Measurements from ENCODE around the gene ADSS1.

Gene ADSS1

GRCh38 chr14:104721505-104722431 lies 2.3 kb upstream of the ADSS1 start:
- Histone ChIP-seq H4K5ac (ENCODE audit: low read length) (no peak overlapping the region), H3K18ac (ENCODE audit: low read length) (no peak overlapping the region), H3K27me3 (ENCODE audit: insufficient read depth, low read length, poor library complexity) (no peaks in the 10 kb centered on the region), H3K4me3 (ENCODE audit: low read length) (no peak overlapping the region), H3K4me1 (ENCODE audit: control insufficient read depth, low read depth, low read length) (no peaks in the 10 kb centered on the region), H2AK5ac (ENCODE audit: low read length) (no peak overlapping the region), H3K56ac (ENCODE audit: low read length) (no peak overlapping the region), H3K79me1 (ENCODE audit: low read length) (no peaks in the 10 kb centered on the region), H3K23ac (ENCODE audit: low read length) (no peak overlapping the region), H2BK5ac (ENCODE audit: low read length) (no peak overlapping the region), H2BK15ac (replicated peaks; ENCODE audit: low read depth) (no peak overlapping the region), H3K79me2 (ENCODE audit: control insufficient read depth, insufficient read depth, low read length) (no peaks in the 10 kb centered on the region), H2BK120ac (ENCODE audit: low read depth, low read length) (no peak overlapping the region), H3K36me3 (ENCODE audit: control insufficient read depth, insufficient read depth, low read length) (peaks cover 2% of the 10 kb centered on the region), H3K4ac (ENCODE audit: low read depth, low read length) (no peak overlapping the region), H3K27ac (ENCODE audit: low read depth, low read length) (no peak overlapping the region), H3K4me2 (ENCODE audit: low read length) (no peak overlapping the region), H3K9ac (ENCODE audit: low read length) (no peak overlapping the region), H4K8ac (ENCODE audit: low read depth, low read length) (no peak overlapping the region)
- WGBS (ENCODE audit: extremely low coverage, insufficient coverage, low lambda C conversion rate): no CpG with 5 or more reads among the region's 18 CpGs
- no peak for DNase-seq

- DNase-seq: peak; percentile 56
- H4K5ac ChIP-seq (ENCODE audit: low read length): no peak overlapping the region
- H3K56ac ChIP-seq (ENCODE audit: low read length): peak overlapping the region; percentile 25
- no peak overlapping the region for H2BK15ac ChIP-seq (replicated peaks; ENCODE audit: low read depth)
- no peak overlapping the region for H3K23ac ChIP-seq (ENCODE audit: low read length)
- H3K79me1 ChIP-seq (ENCODE audit: low read length): no peaks in the 10 kb centered on the region
- no peak overlapping the region for H3K4me2 ChIP-seq (ENCODE audit: low read length)
- H3K4me1 ChIP-seq (ENCODE audit: control insufficient read depth, low read depth, low read length): no peaks in the 10 kb centered on the region
- peaks cover 2% of the 10 kb centered on the region for H3K36me3 ChIP-seq (ENCODE audit: control insufficient read depth, insufficient read depth, low read length)
- no peak overlapping the region for H2BK5ac ChIP-seq (ENCODE audit: low read length)
- no CpG with 5 or more reads among the region's 26 CpGs for WGBS (ENCODE audit: extremely low coverage, insufficient coverage, low lambda C conversion rate)
- no peak overlapping the region for H4K8ac ChIP-seq (ENCODE audit: low read depth, low read length)
- no peak overlapping the region for H3K4ac ChIP-seq (ENCODE audit: low read depth, low read length)
- no peak overlapping the region for H2BK120ac ChIP-seq (ENCODE audit: low read depth, low read length)
- H3K9ac ChIP-seq (ENCODE audit: low read length): no peak overlapping the region
- H3K18ac ChIP-seq (ENCODE audit: low read length): no peak overlapping the region
- H3K27ac ChIP-seq (ENCODE audit: low read depth, low read length): no peak overlapping the region
- no peaks in the 10 kb centered on the region for H3K27me3 ChIP-seq (ENCODE audit: insufficient read depth, low read length, poor library complexity)
- no peak overlapping the region for H3K4me3 ChIP-seq (ENCODE audit: low read length)
- H3K79me2 ChIP-seq (ENCODE audit: control insufficient read depth, insufficient read depth, low read length): no peaks in the 10 kb centered on the region
- no peak overlapping the region for H2AK5ac ChIP-seq (ENCODE audit: low read length)
Measured at GRCh38 chr14:104722938-104723650, 935 bp upstream of the ADSS1 start.

DNA sequence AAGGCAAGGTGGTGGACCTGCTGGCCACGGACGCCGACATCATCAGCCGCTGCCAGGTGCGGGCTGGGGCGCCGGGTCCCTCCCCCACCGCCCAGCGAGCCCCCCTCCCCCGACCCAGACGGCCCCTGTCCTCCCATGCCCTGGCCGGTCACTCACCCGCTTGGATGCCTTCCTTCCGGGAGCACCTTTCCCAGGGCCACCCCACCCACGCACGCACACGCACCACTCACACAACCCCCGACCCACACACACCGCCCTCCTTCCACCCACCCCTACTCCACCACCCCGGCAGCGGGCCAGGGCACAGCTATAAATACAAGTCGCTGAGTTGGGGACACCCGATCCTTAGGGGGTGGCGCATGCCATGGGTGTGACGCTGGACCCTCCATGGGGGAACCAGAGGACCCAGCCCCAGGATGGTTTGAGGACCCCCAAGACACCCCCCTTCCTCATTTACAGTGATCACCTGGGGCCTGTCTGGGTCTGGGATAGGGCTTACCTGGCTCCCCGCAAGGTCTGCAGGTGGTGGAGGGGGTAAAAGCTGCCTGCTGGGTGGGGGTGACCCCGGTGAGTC lies 465 bp downstream of the ADSS1 start:
- no peak overlapping the region for H3K27ac ChIP-seq (ENCODE audit: low read depth, low read length)
- no peaks in the 10 kb centered on the region for H3K79me1 ChIP-seq (ENCODE audit: low read length)
- H3K9ac ChIP-seq (ENCODE audit: low read length): peak overlapping the region; percentile 83
- no peak overlapping the region for H2BK5ac ChIP-seq (ENCODE audit: low read length)
- H3K36me3 ChIP-seq (ENCODE audit: control insufficient read depth, insufficient read depth, low read length): peaks cover 2% of the 10 kb centered on the region
- peak overlapping the region; percentile 57 for H3K4me2 ChIP-seq (ENCODE audit: low read length)
- peak overlapping the region; percentile 91 for H3K56ac ChIP-seq (ENCODE audit: low read length)
- H2BK120ac ChIP-seq (ENCODE audit: low read depth, low read length): no peak overlapping the region
- no peaks in the 10 kb centered on the region for H3K4me1 ChIP-seq (ENCODE audit: control insufficient read depth, low read depth, low read length)
- no CpG with 5 or more reads among the region's 27 CpGs for WGBS (ENCODE audit: extremely low coverage, insufficient coverage, low lambda C conversion rate)
- no peak overlapping the region for H2BK15ac ChIP-seq (replicated peaks; ENCODE audit: low read depth)
- H2AK5ac ChIP-seq (ENCODE audit: low read length): no peak overlapping the region
- no peaks in the 10 kb centered on the region for H3K79me2 ChIP-seq (ENCODE audit: control insufficient read depth, insufficient read depth, low read length)
- H3K4me3 ChIP-seq (ENCODE audit: low read length): peak overlapping the region; percentile 37
- H4K8ac ChIP-seq (ENCODE audit: low read depth, low read length): no peak overlapping the region
- H3K23ac ChIP-seq (ENCODE audit: low read length): no peak overlapping the region
- no peak overlapping the region for H4K5ac ChIP-seq (ENCODE audit: low read length)
- no peak overlapping the region for H3K18ac ChIP-seq (ENCODE audit: low read length)
- H3K27me3 ChIP-seq (ENCODE audit: insufficient read depth, low read length, poor library complexity): no peaks in the 10 kb centered on the region
- DNase-seq: no peak
- H3K4ac ChIP-seq (ENCODE audit: low read depth, low read length): no peak overlapping the region

DNA sequence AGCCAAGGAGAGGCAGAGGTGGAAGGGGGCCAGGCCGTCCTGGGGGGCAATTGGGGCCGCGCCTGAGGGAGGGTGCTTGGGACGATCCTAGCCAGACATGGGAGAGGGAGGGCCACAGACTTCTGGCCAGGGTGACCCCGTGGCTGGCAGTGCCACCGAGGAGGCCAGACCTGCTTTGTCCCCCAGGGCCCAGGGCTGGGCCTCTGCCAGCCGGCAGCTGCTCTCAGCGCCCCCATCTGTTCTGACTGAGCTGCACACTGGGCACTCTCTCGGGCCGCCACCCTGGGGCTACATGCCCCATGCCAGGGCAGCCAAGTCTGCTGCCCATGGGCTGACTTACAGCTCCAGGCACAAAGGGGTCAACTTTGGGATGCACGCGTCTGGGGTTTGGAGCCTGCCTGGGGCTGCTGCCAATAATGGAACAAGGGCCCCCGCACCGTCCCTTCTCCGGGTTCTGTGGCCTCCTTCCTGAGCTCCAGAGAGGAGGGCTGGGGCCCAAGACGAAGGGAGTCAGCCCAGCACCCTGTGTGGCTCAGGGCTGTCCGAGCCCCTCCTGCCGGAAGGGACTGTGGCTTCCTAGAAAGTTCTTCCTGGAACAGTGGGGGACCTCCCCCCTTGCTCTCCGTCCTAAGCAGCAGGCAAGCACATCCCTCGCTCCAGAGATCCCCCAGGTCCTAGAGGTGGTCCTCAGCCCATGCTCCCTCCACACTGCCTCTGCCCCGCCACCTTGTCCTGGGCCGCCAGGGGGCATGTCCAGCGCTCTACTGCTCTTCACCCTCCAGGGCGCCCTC lies 1.1 kb downstream of the ADSS1 start:
- peak; percentile 88 for DNase-seq
- Histone ChIP-seq H3K27me3 (ENCODE audit: insufficient read depth, low read length, poor library complexity) (no peaks in the 10 kb centered on the region), H3K79me1 (ENCODE audit: low read length) (no peaks in the 10 kb centered on the region), H4K8ac (ENCODE audit: low read depth, low read length) (no peak overlapping the region), H3K4ac (ENCODE audit: low read depth, low read length) (no peak overlapping the region), H3K4me3 (ENCODE audit: low read length) (no peak overlapping the region), H3K4me2 (ENCODE audit: low read length) (peak overlapping the region; percentile 36), H3K23ac (ENCODE audit: low read length) (no peak overlapping the region), H3K56ac (ENCODE audit: low read length) (peak overlapping the region; percentile 91), H3K79me2 (ENCODE audit: control insufficient read depth, insufficient read depth, low read length) (no peaks in the 10 kb centered on the region), H2BK120ac (ENCODE audit: low read depth, low read length) (no peak overlapping the region), H2BK15ac (replicated peaks; ENCODE audit: low read depth) (no peak overlapping the region), H3K36me3 (ENCODE audit: control insufficient read depth, insufficient read depth, low read length) (no peaks in the 10 kb centered on the region), H2BK5ac (ENCODE audit: low read length) (no peak overlapping the region), H2AK5ac (ENCODE audit: low read length) (no peak overlapping the region), H3K18ac (ENCODE audit: low read length) (no peak overlapping the region), H3K27ac (ENCODE audit: low read depth, low read length) (no peak overlapping the region), H3K9ac (ENCODE audit: low read length) (peak overlapping the region; percentile 83), H3K4me1 (ENCODE audit: control insufficient read depth, low read depth, low read length) (no peaks in the 10 kb centered on the region), H4K5ac (ENCODE audit: low read length) (no peak overlapping the region)
- no CpG with 5 or more reads among the region's 24 CpGs for WGBS (ENCODE audit: extremely low coverage, insufficient coverage, low lambda C conversion rate)

- no peak for DNase-seq
- Histone ChIP-seq H3K36me3 (ENCODE audit: control insufficient read depth, insufficient read depth, low read length) (no peaks in the 10 kb centered on the region), H3K4me3 (ENCODE audit: low read length) (no peak overlapping the region), H3K79me2 (ENCODE audit: control insufficient read depth, insufficient read depth, low read length) (no peaks in the 10 kb centered on the region), H3K4me1 (ENCODE audit: control insufficient read depth, low read depth, low read length) (no peaks in the 10 kb centered on the region), H2BK120ac (ENCODE audit: low read depth, low read length) (no peak overlapping the region), H3K79me1 (ENCODE audit: low read length) (no peaks in the 10 kb centered on the region), H4K8ac (ENCODE audit: low read depth, low read length) (no peak overlapping the region), H3K27me3 (ENCODE audit: insufficient read depth, low read length, poor library complexity) (no peaks in the 10 kb centered on the region), H2BK15ac (replicated peaks; ENCODE audit: low read depth) (no peak overlapping the region), H3K27ac (ENCODE audit: low read depth, low read length) (no peak overlapping the region), H4K5ac (ENCODE audit: low read length) (no peak overlapping the region), H3K4ac (ENCODE audit: low read depth, low read length) (no peak overlapping the region), H2BK5ac (ENCODE audit: low read length) (no peak overlapping the region), H3K18ac (ENCODE audit: low read length) (no peak overlapping the region), H3K23ac (ENCODE audit: low read length) (no peak overlapping the region), H3K56ac (ENCODE audit: low read length) (no peak overlapping the region), H3K9ac (ENCODE audit: low read length) (no peak overlapping the region), H3K4me2 (ENCODE audit: low read length) (no peak overlapping the region), H2AK5ac (ENCODE audit: low read length) (no peak overlapping the region)
- no CpG with 5 or more reads among the region's 25 CpGs for WGBS (ENCODE audit: extremely low coverage, insufficient coverage, low lambda C conversion rate)
Measured at GRCh38 chr14:104725772-104726548, 1.9 kb downstream of the ADSS1 start.
